ENCODE results near the gene IL5.
"Not testable (repeated sequence)": the region's sequence is repeated elsewhere in the genome, so short reads cannot be mapped to it uniquely, and the experiment has no call there.

IL5 gene

GRCh38 chr5:132513618-132514336 is 29.5 kb downstream of the IL5 start:
- not testable (repeated sequence) for DNase-seq, H3K27ac Mint-ChIP-seq

GRCh38 chr5:132510076-132510475 is 33.2 kb downstream of the IL5 start:
- peaks cover 6% of the 10 kb centered on the region for H3K9me3 Mint-ChIP-seq
- DNase-seq = no peak
- peaks cover 4% of the 10 kb centered on the region for H3K4me1 Mint-ChIP-seq (ENCODE audit: low read depth)
- no peak overlapping the region for H3K27ac Mint-ChIP-seq
- H3K27me3 Mint-ChIP-seq = peaks cover 16% of the 10 kb centered on the region
- no peak overlapping the region for H3K4me3 Mint-ChIP-seq
- no peaks in the 10 kb centered on the region for H3K36me3 Mint-ChIP-seq (ENCODE audit: low read depth)

More at GRCh38 chr5:132513618-132514336, 29.5 kb downstream of the IL5 start:
- not testable (repeated sequence) for H3K36me3 Mint-ChIP-seq (ENCODE audit: low read depth); H3K4me3 Mint-ChIP-seq; H3K27me3 Mint-ChIP-seq; H3K9me3 Mint-ChIP-seq; H3K4me1 Mint-ChIP-seq (ENCODE audit: low read depth)

- Mint-ChIP-seq H3K36me3 (ENCODE audit: low read depth) (no peaks in the 10 kb centered on the region), H3K9me3 (no peaks in the 10 kb centered on the region), H3K4me1 (ENCODE audit: low read depth) (peaks cover 2% of the 10 kb centered on the region), H3K27me3 (peaks cover 16% of the 10 kb centered on the region), H3K4me3 (no peak overlapping the region), H3K27ac (no peak overlapping the region)
- no peak for DNase-seq
Measured at GRCh38 chr5:132506094-132506692, 37.1 kb downstream of the IL5 start.

- Mint-ChIP-seq H3K27me3 (peaks cover 16% of the 10 kb centered on the region), H3K4me1 (ENCODE audit: low read depth) (peaks cover 4% of the 10 kb centered on the region), H3K36me3 (ENCODE audit: low read depth) (no peaks in the 10 kb centered on the region), H3K27ac (no peak overlapping the region), H3K9me3 (no peaks in the 10 kb centered on the region), H3K4me3 (no peak overlapping the region)
- no peak for DNase-seq
Measured at GRCh38 chr5:132505641-132506040, 37.7 kb downstream of the IL5 start.

- Mint-ChIP-seq H3K4me1 (ENCODE audit: low read depth) (peaks cover 12% of the 10 kb centered on the region), H3K27me3 (peaks cover 16% of the 10 kb centered on the region), H3K9me3 (no peaks in the 10 kb centered on the region), H3K27ac (no peak overlapping the region), H3K4me3 (no peak overlapping the region), H3K36me3 (ENCODE audit: low read depth) (no peaks in the 10 kb centered on the region)
- no peak for DNase-seq
Measured at GRCh38 chr5:132504746-132505145, 38.6 kb downstream of the IL5 start.

- H3K9me3 Mint-ChIP-seq = no peaks in the 10 kb centered on the region
- no peak for DNase-seq
- H3K27ac Mint-ChIP-seq = no peak overlapping the region
- no peaks in the 10 kb centered on the region for H3K36me3 Mint-ChIP-seq (ENCODE audit: low read depth)
- no peak overlapping the region for H3K4me3 Mint-ChIP-seq
- peaks cover 8% of the 10 kb centered on the region for H3K27me3 Mint-ChIP-seq
- peaks cover 25% of the 10 kb centered on the region for H3K4me1 Mint-ChIP-seq (ENCODE audit: low read depth)
Measured at GRCh38 chr5:132503244-132503643, 40.1 kb downstream of the IL5 start.

GRCh38 chr5:132501961-132502931 is 41.1 kb downstream of the IL5 start:
- no peaks in the 10 kb centered on the region for H3K9me3 Mint-ChIP-seq
- peaks cover under 1% of the 10 kb centered on the region for H3K27me3 Mint-ChIP-seq
- no peak for DNase-seq
- no peak overlapping the region for H3K27ac Mint-ChIP-seq
- H3K4me3 Mint-ChIP-seq = no peak overlapping the region
- H3K36me3 Mint-ChIP-seq (ENCODE audit: low read depth) = no peaks in the 10 kb centered on the region
- H3K4me1 Mint-ChIP-seq (ENCODE audit: low read depth) = peaks cover 34% of the 10 kb centered on the region

GRCh38 chr5:132501629-132501956 is 41.7 kb downstream of the IL5 start:
- H3K4me1 Mint-ChIP-seq (ENCODE audit: low read depth) = peaks cover 37% of the 10 kb centered on the region
- H3K4me3 Mint-ChIP-seq = no peak overlapping the region
- no peak for DNase-seq

GRCh38 chr5:132500931-132501628 is 42.2 kb downstream of the IL5 start:
- H3K36me3 Mint-ChIP-seq (ENCODE audit: low read depth) = peaks cover 4% of the 10 kb centered on the region
- H3K4me3 Mint-ChIP-seq = no peak overlapping the region
- H3K27ac Mint-ChIP-seq = peak overlapping the region; percentile 55
- peaks cover 40% of the 10 kb centered on the region for H3K4me1 Mint-ChIP-seq (ENCODE audit: low read depth)
- peak; percentile 82 for DNase-seq
- H3K9me3 Mint-ChIP-seq = no peaks in the 10 kb centered on the region
- H3K27me3 Mint-ChIP-seq = no peaks in the 10 kb centered on the region

More at GRCh38 chr5:132501629-132501956, 41.7 kb downstream of the IL5 start:
- Mint-ChIP-seq H3K36me3 (ENCODE audit: low read depth) (peaks cover under 1% of the 10 kb centered on the region), H3K27me3 (no peaks in the 10 kb centered on the region), H3K27ac (no peak overlapping the region), H3K9me3 (no peaks in the 10 kb centered on the region)

- H3K4me1 Mint-ChIP-seq (ENCODE audit: low read depth) = peaks cover 42% of the 10 kb centered on the region
- peak overlapping the region; percentile 44 for H3K27ac Mint-ChIP-seq
- DNase-seq = peak; percentile 38
- H3K36me3 Mint-ChIP-seq (ENCODE audit: low read depth) = peaks cover 4% of the 10 kb centered on the region
- H3K9me3 Mint-ChIP-seq = no peaks in the 10 kb centered on the region
- H3K4me3 Mint-ChIP-seq = no peak overlapping the region
- no peaks in the 10 kb centered on the region for H3K27me3 Mint-ChIP-seq
Measured at GRCh38 chr5:132500244-132500930, 42.9 kb downstream of the IL5 start.

GRCh38 chr5:132499440-132500243 is 43.7 kb downstream of the IL5 start:
- Mint-ChIP-seq H3K4me1 (ENCODE audit: low read depth) (peaks cover 50% of the 10 kb centered on the region), H3K27ac (peak overlapping the region; percentile 44), H3K27me3 (no peaks in the 10 kb centered on the region), H3K9me3 (no peaks in the 10 kb centered on the region), H3K36me3 (ENCODE audit: low read depth) (peaks cover 4% of the 10 kb centered on the region), H3K4me3 (no peak overlapping the region)
- DNase-seq = peak; percentile 36

GRCh38 chr5:132498686-132499271 is 44.5 kb downstream of the IL5 start:
- Mint-ChIP-seq H3K4me3 (no peak overlapping the region), H3K4me1 (ENCODE audit: low read depth) (peaks cover 58% of the 10 kb centered on the region), H3K27ac (peak overlapping the region; percentile 19), H3K27me3 (no peaks in the 10 kb centered on the region), H3K36me3 (ENCODE audit: low read depth) (peaks cover 4% of the 10 kb centered on the region), H3K9me3 (no peaks in the 10 kb centered on the region)
- DNase-seq = peak; percentile 33

- Mint-ChIP-seq H3K4me1 (ENCODE audit: low read depth) (peaks cover 65% of the 10 kb centered on the region), H3K36me3 (ENCODE audit: low read depth) (peaks cover 4% of the 10 kb centered on the region), H3K4me3 (no peak overlapping the region), H3K27ac (peak overlapping the region; percentile 99), H3K27me3 (no peaks in the 10 kb centered on the region), H3K9me3 (no peaks in the 10 kb centered on the region)
- DNase-seq = peak; percentile 40
Measured at GRCh38 chr5:132498152-132498551, 45.2 kb downstream of the IL5 start.
